Measurements from ENCODE around the gene EPB41L4A.
"Not testable (repeated sequence)": the region's sequence is repeated elsewhere in the genome, so short reads cannot be mapped to it uniquely, and the experiment has no call there.

Gene EPB41L4A, protein sequence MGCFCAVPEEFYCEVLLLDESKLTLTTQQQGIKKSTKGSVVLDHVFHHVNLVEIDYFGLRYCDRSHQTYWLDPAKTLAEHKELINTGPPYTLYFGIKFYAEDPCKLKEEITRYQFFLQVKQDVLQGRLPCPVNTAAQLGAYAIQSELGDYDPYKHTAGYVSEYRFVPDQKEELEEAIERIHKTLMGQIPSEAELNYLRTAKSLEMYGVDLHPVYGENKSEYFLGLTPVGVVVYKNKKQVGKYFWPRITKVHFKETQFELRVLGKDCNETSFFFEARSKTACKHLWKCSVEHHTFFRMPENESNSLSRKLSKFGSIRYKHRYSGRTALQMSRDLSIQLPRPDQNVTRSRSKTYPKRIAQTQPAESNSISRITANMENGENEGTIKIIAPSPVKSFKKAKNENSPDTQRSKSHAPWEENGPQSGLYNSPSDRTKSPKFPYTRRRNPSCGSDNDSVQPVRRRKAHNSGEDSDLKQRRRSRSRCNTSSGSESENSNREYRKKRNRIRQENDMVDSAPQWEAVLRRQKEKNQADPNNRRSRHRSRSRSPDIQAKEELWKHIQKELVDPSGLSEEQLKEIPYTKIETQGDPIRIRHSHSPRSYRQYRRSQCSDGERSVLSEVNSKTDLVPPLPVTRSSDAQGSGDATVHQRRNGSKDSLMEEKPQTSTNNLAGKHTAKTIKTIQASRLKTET

DNA sequence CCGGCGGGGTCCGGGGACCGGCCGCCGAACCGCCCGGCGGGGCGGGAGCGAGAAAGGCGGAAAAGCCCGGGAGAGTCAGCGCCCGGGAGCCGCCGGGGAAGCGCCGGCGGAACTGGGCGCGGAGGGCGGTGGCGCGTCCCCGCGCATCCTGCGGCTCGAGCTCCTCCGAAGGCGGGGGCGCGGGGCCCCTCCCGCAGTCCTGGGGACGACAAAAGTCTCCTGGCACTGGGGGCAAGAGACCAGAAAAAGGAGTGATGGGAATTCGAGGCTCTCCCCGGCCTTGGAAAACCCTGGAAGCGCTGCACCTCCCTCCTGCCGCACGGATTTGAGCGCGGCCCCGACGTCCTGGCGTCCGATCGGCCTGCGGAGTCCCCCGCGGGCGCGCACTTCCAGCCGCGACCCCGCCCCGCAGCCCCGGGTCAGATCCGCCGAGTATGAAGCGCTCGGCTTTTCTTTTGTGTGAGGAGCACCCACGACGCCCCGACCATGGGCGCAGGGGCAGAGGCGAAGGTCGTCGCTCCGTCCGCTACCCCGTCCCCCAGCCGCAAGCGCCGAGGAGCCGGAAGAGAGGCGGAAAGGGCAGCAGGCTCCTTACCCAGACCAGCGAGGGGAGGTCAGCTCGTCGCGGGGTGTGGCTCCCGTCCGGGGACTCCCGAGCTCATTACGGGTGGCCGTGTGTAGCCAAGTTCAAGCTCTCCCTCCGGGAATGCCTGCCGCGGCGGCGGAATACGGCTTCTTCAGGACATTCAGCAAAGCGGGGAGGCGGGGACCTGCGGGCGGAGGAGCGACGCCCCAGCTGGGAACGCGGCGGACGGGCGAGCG lies at the start of gene EPB41L4A:
Gene EPB41L4A (minus strand): TSS at position 114 of the 822 bp plus-strand sequence. CDS start 238 bp downstream, outside the sequence.
- DNase-seq, result peak; percentile 19

DNA sequence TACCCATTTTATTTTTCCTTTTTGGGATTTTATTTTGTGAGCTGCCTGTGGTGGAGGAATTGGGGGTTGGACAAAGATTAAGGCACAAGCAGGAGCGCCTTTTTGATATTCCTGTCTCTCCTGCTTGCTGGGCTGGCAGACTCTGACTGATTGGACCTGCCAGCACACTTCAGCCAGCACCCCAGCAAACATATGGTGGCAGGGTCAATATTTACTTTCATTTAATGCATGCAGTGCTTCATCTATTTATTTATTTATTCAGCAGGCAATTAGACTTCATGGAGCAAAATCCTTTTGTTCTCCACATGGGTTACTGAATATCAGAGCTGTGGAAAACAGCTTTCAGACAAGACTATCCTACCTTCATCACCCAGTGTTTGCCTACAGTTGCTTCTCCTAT lies 48.4 kb upstream of the EPB41L4A start:
- peak; percentile 56 for DNase-seq

DNA sequence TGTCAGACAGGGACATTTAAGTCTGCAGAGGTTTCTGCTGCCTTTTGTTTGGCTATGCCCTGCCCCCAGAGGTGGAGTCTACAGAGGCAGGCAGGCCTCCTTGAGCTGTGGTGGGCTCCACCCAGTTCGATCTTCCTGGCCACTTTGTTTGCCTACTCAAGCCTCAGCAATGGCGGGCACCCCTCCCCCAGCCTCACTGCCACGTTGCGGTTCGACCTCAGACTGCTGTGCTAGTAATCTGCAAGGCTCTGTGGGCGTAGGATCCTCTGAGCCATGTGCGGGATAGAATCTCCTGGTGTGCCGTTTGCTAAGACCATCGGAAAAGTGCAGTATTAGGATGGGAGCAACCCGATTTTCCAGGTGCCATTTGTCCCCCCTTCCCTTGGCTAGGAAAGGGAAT lies 47.2 kb upstream of the EPB41L4A start:
- DNase-seq, result not testable (repeated sequence)

DNA sequence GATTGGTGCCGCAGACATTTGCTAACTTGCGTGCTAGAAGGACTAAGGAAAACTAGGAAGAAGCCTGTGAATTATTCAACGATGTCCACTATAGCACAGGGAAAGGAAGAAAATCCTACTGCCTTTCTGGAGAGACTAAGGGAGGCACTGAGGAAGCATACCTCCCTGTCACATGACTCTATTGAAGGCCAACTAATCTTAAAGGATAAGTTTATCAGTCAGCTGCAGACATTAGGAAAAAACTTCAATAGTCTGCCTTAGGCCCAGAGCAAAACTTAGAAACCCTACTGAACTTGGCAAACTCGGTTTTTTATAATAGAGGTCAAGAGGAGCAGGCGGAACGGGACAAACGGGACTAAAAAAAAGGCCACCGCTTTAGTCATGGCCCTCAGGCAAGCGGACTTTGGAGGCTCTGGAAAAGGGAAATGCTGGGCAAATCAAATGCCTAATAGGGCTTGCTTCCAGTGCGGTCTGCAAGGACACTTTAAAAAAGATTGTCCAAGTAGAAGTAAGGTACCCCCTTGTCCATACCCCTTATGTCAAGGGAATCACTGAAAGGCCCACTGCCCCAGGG lies 28.2 kb upstream of the EPB41L4A start:
- DNase-seq, result not testable (repeated sequence)

DNA sequence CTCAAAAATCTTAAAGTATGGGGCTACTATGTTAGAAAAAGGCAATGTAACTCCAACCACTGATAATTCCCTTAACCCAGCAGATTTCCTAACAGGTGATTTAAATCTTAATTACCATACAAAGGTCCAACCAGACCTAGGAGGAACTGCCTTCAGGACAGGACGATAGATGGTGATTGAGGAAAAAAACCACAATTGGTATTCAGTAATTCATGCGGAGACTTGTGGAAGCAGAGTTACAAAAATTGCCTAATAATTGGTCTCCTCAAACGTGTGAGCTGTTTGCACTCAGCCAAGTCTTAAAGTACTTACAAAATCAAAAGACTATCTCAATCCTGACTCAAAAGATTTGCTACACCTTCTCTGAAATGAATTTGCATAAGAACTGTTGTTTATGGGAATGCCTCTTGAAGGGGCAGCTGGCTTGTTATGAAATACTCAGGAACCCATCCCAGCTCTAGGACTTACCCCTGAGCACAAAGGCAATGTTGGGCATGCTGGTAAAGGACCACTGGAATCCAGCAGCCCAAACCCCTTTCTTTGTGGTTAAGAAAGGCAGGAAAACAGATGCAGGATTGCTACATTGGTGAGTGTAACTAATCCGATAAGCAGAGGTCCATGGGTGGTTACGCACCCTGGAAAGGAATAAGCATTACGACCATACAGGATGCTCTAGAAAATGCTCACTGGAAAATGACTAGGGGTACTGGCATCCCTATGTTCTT lies 26.7 kb upstream of the EPB41L4A start:
- DNase-seq, result no peak

GRCh38 chr5:112443932-112444331 lies 24.9 kb upstream of the EPB41L4A start:
- DNase-seq, result not testable (repeated sequence)

- no peak for DNase-seq
Measured at GRCh38 chr5:112440031-112440430, 21.0 kb upstream of the EPB41L4A start.

GRCh38 chr5:112436144-112436543 lies 17.1 kb upstream of the EPB41L4A start:
- DNase-seq, result no peak

DNA sequence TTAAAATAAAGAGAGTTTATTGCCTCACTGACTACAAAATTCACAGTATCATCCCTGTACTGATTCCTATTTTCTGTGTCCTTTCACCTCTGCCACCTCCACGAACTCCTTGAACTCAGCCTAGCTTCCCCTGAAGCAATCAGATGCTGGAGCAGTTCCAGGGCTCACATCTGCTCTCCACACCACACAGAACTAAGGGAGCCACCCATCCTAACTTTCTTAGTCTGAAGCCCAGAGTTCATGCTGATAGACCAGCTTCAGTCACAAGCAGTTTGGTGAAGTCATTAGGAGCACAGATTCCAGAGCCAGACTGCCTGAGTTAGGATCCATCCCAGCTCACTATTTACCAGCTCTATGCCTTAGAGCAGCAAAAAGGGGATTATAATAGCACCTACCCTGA lies 15.6 kb upstream of the EPB41L4A start:
- DNase-seq, result no peak

GRCh38 chr5:112426202-112426601 lies 7.1 kb upstream of the EPB41L4A start:
- DNase-seq, result not testable (repeated sequence)

DNA sequence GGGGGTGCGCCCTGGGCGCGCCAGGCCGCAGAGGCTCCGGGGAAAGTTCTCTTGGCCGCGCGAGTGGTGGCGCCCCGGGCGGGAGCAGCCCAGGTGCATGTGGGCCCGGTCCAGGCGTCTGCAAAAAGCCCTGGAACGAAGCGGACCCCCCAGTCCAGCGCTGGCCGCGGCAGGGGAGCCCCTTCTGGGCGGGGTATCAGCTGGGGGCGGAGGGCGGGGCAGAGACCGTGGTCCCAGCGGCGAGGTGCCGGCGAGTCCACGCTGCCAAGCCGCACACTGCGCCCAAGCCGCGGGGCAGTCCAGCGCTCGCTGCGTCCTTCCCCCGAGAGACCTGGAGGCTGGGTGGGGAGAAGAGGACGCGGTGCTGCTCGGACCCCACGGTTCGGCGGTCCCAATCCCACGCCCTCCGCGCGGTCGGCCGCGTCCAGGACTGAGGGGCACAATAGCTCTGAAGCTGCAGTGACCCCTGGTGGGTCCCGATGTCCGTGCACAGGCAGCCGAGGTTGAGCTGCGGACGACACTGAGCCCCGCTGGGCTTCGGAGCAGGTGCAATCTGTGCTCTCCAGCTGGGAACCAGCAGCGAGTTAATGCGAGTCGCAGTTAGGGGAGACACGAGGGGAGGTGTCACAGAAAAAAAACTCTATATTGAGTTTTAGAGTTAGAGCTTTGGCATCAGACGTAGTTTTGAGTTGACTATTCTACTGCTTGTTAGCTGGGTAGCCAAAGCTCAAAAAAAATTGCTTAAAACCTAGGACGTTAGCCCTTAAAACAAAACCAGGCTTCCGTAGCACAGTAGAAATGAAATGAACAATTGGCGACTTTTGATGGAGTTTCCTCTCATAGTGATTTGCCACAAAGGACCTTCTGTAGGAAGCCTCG lies 1.1 kb upstream of the EPB41L4A start:
- DNase-seq, result peak; percentile 71

- no peak for DNase-seq
Measured at GRCh38 chr5:112418659-112419163, 366 bp downstream of the EPB41L4A start.

DNA sequence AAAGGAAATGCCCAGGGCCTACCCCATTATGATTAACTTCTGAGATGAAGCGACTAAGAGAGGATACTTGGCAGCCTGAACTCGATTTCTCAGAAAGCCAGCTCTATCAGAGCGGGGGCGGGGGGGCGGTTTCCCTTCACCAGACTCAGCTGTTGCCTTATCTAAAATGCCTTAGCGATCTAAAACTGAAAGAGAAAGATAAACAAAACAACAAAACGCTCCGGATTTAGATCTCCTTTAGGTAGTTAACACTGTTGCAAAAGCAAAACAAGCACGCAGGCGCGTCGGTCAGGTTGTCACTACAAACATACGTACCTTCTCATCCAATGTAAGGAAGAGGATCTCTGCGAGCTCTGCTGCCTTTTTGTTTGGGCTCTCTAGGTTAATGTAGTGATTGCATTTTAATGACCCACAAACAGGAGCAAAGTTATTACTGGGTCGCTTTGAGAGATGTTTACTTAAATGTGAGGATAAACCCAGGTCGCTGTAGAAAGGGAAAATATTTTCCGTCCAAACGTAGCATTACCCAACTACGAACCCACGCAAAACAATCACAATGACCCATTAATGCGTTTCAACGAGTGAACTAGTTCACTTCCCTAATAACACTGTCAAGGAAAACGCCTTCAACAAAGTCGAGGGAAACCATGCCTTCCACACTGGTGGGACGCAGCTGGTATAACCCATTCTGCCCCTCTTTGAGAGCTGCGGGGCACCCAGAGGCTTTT lies 982 bp downstream of the EPB41L4A start:
- DNase-seq, result no peak

DNA sequence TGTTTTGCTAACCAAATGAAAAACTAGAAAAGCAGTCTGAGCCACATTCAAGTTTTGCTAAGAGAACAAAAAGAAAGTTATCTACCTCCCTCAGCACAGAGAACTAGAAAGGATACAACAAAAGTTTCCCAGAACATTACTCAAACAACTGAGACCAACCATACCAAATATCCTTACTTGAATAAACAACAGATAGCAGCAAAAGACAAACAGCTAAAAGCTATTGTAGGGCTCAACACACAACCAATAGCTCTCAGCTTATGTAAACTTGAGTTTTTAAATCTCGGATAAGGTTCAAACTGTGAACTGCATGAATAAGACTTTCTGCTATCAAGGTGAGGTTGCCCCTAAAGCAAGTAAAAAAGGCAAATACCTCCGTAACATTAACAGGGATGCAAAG lies 3.5 kb downstream of the EPB41L4A start:
- DNase-seq, result no peak

GRCh38 chr5:112413611-112414010 lies 5.5 kb downstream of the EPB41L4A start:
- DNase-seq, result no peak

DNA sequence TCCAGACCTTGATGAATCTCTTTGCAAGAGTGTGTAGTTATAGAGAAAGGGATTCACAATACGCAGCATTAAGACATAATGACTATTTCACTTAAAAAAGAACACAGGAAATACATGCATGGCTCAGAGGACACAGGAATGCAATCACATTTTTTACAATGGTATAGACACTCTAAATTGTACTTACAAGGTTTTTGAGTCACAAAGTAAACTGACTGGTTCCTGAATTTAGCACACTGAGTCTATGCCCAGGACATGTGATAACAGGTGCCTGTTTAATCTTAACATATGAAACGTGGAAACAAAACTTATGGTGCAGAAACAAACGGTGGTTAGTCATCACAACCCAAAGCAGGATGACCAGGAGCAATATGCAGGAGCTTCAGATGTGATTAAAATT lies 6.7 kb downstream of the EPB41L4A start:
- DNase-seq, result no peak

DNA sequence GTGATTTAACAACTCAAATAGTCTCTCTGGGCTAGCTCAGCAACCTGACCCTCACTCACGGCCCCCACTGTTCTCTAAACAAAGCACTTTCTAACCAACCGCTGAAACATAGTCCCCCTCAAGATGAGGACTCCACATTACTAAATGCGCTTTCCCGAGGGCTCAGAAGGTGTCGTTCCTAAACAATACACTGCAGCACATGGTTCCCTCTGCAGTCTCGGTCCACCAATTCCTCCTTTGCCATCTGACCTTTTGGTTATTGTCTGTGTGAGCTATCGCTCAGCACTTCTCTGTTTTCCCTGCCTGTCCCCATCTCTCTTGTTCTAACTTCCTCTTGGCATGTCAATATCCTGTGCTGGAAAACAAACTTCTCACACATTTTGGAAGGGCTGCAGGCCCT lies 7.2 kb downstream of the EPB41L4A start:
- no peak for DNase-seq

- DNase-seq, result no peak
Measured at GRCh38 chr5:112407666-112408065, 11.4 kb downstream of the EPB41L4A start.

DNA sequence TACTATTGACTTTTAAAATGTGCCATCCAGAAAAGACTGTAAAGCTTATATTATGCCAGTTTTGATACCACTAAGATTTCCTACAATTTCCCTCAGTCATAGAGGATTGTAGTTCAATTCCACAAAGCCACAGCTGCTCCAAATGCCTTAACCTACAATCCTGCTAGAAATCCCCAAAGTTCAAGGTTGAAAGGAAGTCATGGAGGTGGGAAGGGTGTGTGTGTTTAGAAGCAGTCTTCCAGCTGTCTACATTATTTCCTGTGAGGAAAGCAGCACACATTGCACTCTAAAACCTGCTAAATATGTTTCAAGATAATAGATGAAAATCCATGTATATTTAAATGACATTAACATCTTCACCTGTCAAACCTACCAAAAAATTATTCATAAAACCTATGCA lies 11.8 kb downstream of the EPB41L4A start:
- DNase-seq, result no peak

GRCh38 chr5:112403069-112403468 lies 16.0 kb downstream of the EPB41L4A start:
- DNase-seq, result no peak

Measured in NCI-H1092 (cell line).